ENCODE measurements around the gene POLR2E. TPM values are rescaled to one million over a fixed set of nuclear protein-coding genes. Genes with fewer than 3 reads are reported as not detected.
A peak's percentile ranks its signal among the peaks of the same experiment; 100 is the strongest.

POLR2E gene
- total and polyA plus RNA-seq, 10 donors: 70.8 to 152 (median 120) TPM

DNA sequence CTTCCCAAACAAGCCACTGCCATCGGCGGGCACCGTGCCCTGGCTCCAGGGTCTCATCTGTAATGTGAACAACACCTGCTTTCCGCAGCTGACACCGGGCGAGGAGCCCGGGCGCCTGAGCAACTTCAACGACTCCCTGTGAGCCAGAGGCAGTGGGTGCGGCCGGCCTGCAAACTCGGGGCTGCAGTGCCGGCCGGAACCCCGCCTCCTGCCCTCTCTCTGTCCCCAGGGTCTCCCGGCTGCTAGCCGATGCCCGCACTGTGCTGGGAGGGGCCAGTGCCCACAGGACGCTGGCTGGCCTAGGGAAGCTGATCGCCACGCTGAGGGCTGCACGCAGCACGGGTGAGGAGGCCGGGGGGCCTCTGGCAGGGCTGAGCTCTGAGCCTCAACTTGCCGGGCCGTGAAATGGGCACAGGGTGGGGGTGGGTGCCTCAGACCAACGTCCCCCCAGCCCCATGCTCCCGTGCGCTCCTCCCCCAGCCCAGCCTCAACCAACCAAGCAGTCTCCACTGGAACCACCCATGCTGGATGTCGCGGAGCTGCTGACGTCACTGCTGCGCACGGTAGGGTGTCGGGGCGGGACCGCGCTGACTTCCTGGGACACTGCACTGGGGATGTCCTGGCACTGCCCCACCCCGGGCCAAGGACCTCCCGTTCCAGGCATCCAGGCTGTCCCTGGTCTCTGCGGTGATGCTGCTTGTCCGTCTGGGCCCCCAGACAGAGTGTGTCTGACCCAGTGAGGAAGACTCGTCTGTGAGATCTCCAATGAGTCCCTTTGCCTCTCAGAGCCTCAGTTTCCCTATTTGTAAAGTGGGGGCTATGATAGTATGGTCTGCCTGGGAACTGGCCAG lies 53.1 kb downstream of the POLR2E start:
- WGBS, 5 donors: 76 to 95% (median 83%) methylated on average over 4 to 43 of the region's 43 CpGs
- intact Hi-C loops (cut with DNase I; ENCODE audit: low total_unique reads): no loop called here
- Histone ChIP-seq H3K4me1 (peaks cover 36 to 74% (median 59%) of the 10 kb centered on the region in 6 donors), H3K27me3 (replicated peaks in 1 of 7) (no peaks in the 10 kb centered on the region), H3K4me3 (peak overlapping the region in 4 of 8 donors; percentile 70 to 92 (median 76)), H3K27ac (peak overlapping the region in 3 of 8 donors; percentile 85 to 94 (median 93)), H3K36me3 (peaks cover 0 to 71% (median 26%) of the 10 kb centered on the region in 6 donors), H3K9me3 (no peaks in the 10 kb centered on the region)
- DNase-seq: peak; percentile 85
- TF ChIP-seq POLR2A (IDR thresholded peaks at IDR 0.05) (no peak), POLR2AphosphoS5 (IDR thresholded peaks at IDR 0.05) (no peak)
- TF ChIP-seq, protein P1, sequence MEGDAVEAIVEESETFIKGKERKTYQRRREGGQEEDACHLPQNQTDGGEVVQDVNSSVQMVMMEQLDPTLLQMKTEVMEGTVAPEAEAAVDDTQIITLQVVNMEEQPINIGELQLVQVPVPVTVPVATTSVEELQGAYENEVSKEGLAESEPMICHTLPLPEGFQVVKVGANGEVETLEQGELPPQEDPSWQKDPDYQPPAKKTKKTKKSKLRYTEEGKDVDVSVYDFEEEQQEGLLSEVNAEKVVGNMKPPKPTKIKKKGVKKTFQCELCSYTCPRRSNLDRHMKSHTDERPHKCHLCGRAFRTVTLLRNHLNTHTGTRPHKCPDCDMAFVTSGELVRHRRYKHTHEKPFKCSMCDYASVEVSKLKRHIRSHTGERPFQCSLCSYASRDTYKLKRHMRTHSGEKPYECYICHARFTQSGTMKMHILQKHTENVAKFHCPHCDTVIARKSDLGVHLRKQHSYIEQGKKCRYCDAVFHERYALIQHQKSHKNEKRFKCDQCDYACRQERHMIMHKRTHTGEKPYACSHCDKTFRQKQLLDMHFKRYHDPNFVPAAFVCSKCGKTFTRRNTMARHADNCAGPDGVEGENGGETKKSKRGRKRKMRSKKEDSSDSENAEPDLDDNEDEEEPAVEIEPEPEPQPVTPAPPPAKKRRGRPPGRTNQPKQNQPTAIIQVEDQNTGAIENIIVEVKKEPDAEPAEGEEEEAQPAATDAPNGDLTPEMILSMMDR (IDR thresholded peaks at IDR 0.05 in 8 of 11, conservative IDR thresholded peaks at IDR 0.05 in 3 of 11): no peak

DNA sequence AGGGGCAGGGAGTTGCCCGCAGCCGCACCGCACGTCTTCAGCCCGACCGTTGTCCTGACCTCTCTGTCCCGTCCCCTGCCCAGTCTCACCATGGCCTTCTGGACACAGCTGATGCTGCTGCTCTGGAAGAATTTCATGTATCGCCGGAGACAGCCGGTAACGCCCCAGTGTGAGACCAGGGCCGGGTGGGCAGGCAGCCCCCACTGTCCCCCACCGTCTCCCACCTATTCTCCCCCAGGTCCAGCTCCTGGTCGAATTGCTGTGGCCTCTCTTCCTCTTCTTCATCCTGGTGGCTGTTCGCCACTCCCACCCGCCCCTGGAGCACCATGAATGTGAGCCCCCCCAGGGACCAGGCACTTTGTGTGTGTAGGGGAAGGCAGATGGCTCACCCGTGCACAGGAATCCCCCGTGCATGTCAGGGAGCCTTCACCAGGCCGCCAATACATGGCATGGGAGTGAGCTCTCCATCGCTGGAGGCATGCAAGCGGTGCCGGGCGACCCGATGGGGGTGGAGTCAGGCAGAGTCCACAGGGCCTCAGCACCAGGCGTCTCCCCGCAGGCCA lies 53.8 kb downstream of the POLR2E start:
- Histone ChIP-seq H3K36me3 (peaks cover 0 to 71% (median 28%) of the 10 kb centered on the region in 6 donors), H3K27ac (peak overlapping the region in 6 of 8 donors; percentile 84 to 94 (median 88)), H3K9me3 (no peaks in the 10 kb centered on the region), H3K4me1 (peaks cover 38 to 75% (median 58%) of the 10 kb centered on the region in 6 donors), H3K27me3 (replicated peaks in 1 of 7) (no peaks in the 10 kb centered on the region), H3K4me3 (peak overlapping the region in 7 of 8 donors; percentile 56 to 92 (median 71))
- intact Hi-C loops (cut with DNase I; ENCODE audit: low total_unique reads): no loop called here
- peak; percentile 85 for DNase-seq
- 45 to 50% (median 46%) methylated on average over 25 to 26 of the region's 26 CpGs for whole genome bisulfite sequencing, 5 donors
- TF ChIP-seq POLR2A (IDR thresholded peaks at IDR 0.05): no peak
- no peak for TF ChIP-seq POLR2AphosphoS5 (IDR thresholded peaks at IDR 0.05)
- TF ChIP-seq, protein P1 (IDR thresholded peaks at IDR 0.05 in 8 of 11, conservative IDR thresholded peaks at IDR 0.05 in 3 of 11): no peak

DNA sequence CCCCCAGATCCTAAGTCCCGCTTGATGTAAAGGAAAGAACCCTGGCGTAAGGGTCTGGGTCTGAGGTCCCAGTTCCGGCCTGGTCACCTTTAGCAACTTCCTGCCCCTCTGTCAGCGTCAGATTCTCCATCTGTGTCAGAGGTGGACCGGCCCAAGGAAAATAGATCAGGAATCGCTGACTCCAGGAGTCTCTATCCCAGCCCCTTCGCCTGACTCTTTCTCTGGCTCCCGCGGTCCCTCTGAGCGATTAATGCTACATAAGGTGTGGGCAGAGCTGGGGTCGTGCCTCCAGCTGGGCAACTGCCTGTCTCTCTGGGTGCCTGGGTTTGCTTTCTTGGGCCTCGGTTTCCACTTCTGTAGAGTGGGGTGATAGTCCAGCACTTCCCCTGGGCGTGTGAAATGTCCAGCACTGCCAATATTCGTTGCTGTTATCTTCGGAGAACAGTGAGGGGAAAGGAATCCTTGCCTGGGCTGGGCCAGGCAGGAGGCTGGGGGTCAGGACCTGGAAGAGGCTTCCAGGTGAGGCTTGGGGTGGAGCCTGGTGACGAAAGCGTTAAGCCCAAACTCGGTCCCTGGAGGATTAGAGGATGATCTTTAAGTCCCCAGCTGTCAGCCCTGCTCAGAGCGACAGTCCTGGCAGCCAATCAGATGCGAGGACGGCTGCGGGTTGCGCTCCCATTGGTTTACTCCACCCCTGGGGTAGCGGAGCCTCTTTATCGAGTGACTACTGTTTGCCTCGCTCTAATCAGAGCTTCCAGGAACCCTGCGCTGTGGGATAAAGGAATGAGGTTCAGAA lies 54.5 kb downstream of the POLR2E start:
- intact Hi-C loops (cut with DNase I; ENCODE audit: low total_unique reads): no loop called here
- Histone ChIP-seq H3K36me3 (peaks cover 0 to 72% (median 33%) of the 10 kb centered on the region in 6 donors), H3K9me3 (no peaks in the 10 kb centered on the region), H3K4me3 (peak overlapping the region; percentile 56 to 92 (median 70)), H3K27ac (peak overlapping the region in 7 of 8 donors; percentile 84 to 94 (median 87)), H3K27me3 (replicated peaks in 1 of 7) (no peaks in the 10 kb centered on the region), H3K4me1 (peaks cover 38 to 78% (median 61%) of the 10 kb centered on the region in 6 donors)
- DNase-seq: peak; percentile 96
- peak in 2 of 3 donors; percentile 29 to 53 for TF ChIP-seq POLR2AphosphoS5 (IDR thresholded peaks at IDR 0.05)
- no peak for TF ChIP-seq POLR2A (IDR thresholded peaks at IDR 0.05)
- TF ChIP-seq, protein P1 (IDR thresholded peaks at IDR 0.05 in 8 of 11, conservative IDR thresholded peaks at IDR 0.05 in 3 of 11): no peak
- WGBS, 5 donors: 1 to 3% (median 2%) methylated on average over 17 to 27 of the region's 27 CpGs
